Lower leg skin (tissue), 4 donors: ENCODE results near the gene IPO9. TPM values are rescaled to one million over a fixed set of nuclear protein-coding genes. Genes with fewer than 3 reads are reported as not detected.

Source experiments
- DNase-seq, 2 donors: peaks; one replicate each; pipeline ENCODE4 v3.0.0-alpha.2; 2019; ENCODE audit warnings: low spot score in 2 of 2
- H3K4me3 ChIP-seq: fragments of 200-600 bp; sonication (generic); 2 replicates; pipeline ENCODE4 v1.5.1; 2017; ENCODE audit warnings: mild to moderate bottlenecking, low read depth; ENCODE audit not compliant: poor library complexity, severe bottlenecking
- CTCF ChIP-seq, 3 donors: fragments of 450-650 bp; IDR thresholded peaks; one replicate each; pipeline ENCODE4 v1.5.1; 2016; ENCODE audit warnings: antibody characterized with exemption in 3 of 3, mild to moderate bottlenecking in 3 of 3, moderate library complexity in 2 of 3
- POLR2A ChIP-seq, 2 donors: fragments of 450-650 bp; IDR thresholded peaks; one replicate each; pipeline ENCODE4 v1.6.1; 2016 to 2017; ENCODE audit warnings: antibody characterized with exemption in 2 of 2, mild to moderate bottlenecking in 1 of 2, moderate library complexity in 1 of 2
- WGBS, 2 donors: methylation state at CpG; one replicate each; pipeline ENCODE4 v1.1.5; 2018; 5-methylcytosine and 5-hydroxymethylcytosine counted together
- intact Hi-C: fragments of 100-400 bp; cut with DNase I; formaldehyde crosslinking; loops from one replicate; pipeline ENCODE4 v1.15.0; 2023; ENCODE audit warnings: low total_unique reads
- total RNA-seq, 4 donors: library from RNA; depleted of rRNA; stranded (reverse); fragments of >200 nt; gene quantifications; one replicate each; pipeline ENCODE4 v1.1.0, GENCODE V29; 2016

Gene IPO9
- total RNA-seq, 4 donors from 2014 or later = 12.1 to 16.3 (median 15.4) TPM

- TF ChIP-seq CTCF (IDR thresholded peaks at IDR 0.05) = no peak
- TF ChIP-seq POLR2A (IDR thresholded peaks at IDR 0.05) = no peak
- intact Hi-C loops = no loop called here
- WGBS, 2 donors = 94% methylated on average over 2 of the region's 2 CpGs
- H3K4me3 ChIP-seq = no peak overlapping the region
- DNase-seq = no peak
Observed at GRCh38 chr1:201842472-201843027, 13.6 kb downstream of the IPO9 start.

- no peak overlapping the region for H3K4me3 ChIP-seq
- TF ChIP-seq CTCF (IDR thresholded peaks at IDR 0.05) (no peak), POLR2A (IDR thresholded peaks at IDR 0.05) (no peak)
- intact Hi-C loops = no loop called here
- 70 to 75% methylated on average over 2 of the region's 2 CpGs for WGBS, 2 donors
- no peak for DNase-seq
Observed at GRCh38 chr1:201845331-201846083, 16.6 kb downstream of the IPO9 start.

- H3K4me3 ChIP-seq = no peak overlapping the region
- WGBS, 2 donors = 19 to 45% methylated on average over 1 of the region's 1 CpG
- no peak for DNase-seq
- TF ChIP-seq POLR2A (IDR thresholded peaks at IDR 0.05) = no peak
- TF ChIP-seq CTCF (IDR thresholded peaks at IDR 0.05) = no peak
- intact Hi-C loops = no loop called here
Observed at GRCh38 chr1:201847150-201847549, 18.2 kb downstream of the IPO9 start.

- TF ChIP-seq CTCF (IDR thresholded peaks at IDR 0.05) (no peak), POLR2A (IDR thresholded peaks at IDR 0.05) (no peak)
- WGBS, 2 donors = 91 to 96% methylated on average over 6 of the region's 6 CpGs
- no peak for DNase-seq
- intact Hi-C loops = no loop called here
- H3K4me3 ChIP-seq = no peak overlapping the region
Observed at GRCh38 chr1:201848230-201848629, 19.3 kb downstream of the IPO9 start.

DNA sequence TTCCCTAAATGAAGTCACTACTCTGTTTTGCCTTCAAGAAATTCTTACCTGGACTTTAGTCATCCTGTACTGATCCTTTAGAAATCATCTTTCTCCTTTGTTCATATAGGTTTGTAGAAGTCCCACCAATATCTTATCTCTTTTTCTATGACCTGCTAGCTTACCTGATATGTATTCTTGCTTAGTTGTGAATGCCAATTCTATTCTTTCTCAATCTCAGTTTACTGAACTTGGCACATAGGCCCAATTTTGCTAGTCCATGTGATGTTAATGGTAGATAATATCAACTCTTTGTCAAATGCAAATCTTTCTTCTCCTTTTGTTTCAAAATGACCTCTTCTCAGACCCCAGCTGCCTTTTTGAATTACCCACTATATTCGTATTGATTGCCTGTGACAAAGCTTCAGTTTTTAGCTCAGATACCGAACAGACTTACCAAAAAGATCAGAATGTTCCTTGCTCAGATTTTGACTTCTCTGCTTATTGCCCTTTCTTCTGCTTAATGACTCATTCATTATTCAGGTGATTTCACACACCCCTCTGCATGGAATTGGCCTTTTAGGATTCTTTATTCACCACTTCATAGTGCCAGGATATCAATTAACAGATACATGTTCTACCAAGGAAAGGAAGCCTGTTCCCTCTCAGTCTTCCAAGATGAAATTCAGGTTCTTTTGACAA lies 20.6 kb downstream of the IPO9 start:
- WGBS, 2 donors = 81 to 88% methylated on average over 2 of the region's 2 CpGs
- intact Hi-C loops = no loop called here
- TF ChIP-seq CTCF (IDR thresholded peaks at IDR 0.05) = no peak
- no peak for TF ChIP-seq POLR2A (IDR thresholded peaks at IDR 0.05)
- DNase-seq = no peak
- no peak overlapping the region for H3K4me3 ChIP-seq
